ENCODE measurements around the gene TRIM15. TPM values are rescaled to one million over a fixed set of nuclear protein-coding genes. Genes with fewer than 3 reads are reported as not detected.

TRIM15 gene
- total and polyA plus RNA-seq, 9 of the 15 experiments (the other 6 are each of a cell fraction or from before 2014, with no cell fraction given): 0.06 to 2.6 (median 0.83) TPM

- ChIA-PET POLR2A (no interaction called here), CTCF (ENCODE audit: low intra/inter-chr PET ratio) (no interaction called here)
- H3K4me3 ChIP-seq: no peak overlapping the region
- no peak overlapping the region for H3K27ac ChIP-seq (ENCODE audit: extremely low read depth, low read depth, low read length)
- in situ Hi-C loops (cut with MboI) (no loop called here), intact Hi-C loops (cut with micrococcal nuclease) (no loop called here)
- H3K36me3 ChIP-seq (ENCODE audit: control insufficient read depth, insufficient read depth, low read length): no peaks in the 10 kb centered on the region
- H2AFZ ChIP-seq (ENCODE audit: low read depth, low read length): no peak overlapping the region
- ATAC-seq: no peak
- no peak overlapping the region for H3K9ac ChIP-seq (ENCODE audit: insufficient read depth in 1 of 2, low read depth in 2 of 2, low read length in 2 of 2)
- DNase-seq (ENCODE audit: extremely low read depth in 1 of 4, low spot score in 3 of 4): no peak
- H3K27me3 ChIP-seq (ENCODE audit: control insufficient read depth in 2 of 2, insufficient read depth in 2 of 2, low read length in 2 of 2): peaks cover 28 to 33% of the 10 kb centered on the region in 2 experiments
- no peak for TF ChIP-seq DMBX1 (CRISPR knock-in tag; IDR thresholded peaks at IDR 0.05; ENCODE audit: borderline replicate concordance)
- no peaks in the 10 kb centered on the region for H3K79me2 ChIP-seq (ENCODE audit: control insufficient read depth, insufficient read depth, low read length)
- no peaks in the 10 kb centered on the region for H3K9me1 ChIP-seq (ENCODE audit: control insufficient read depth, insufficient read depth, low read length)
- 0% methylated on average over 1 of the region's 1 CpG for WGBS (ENCODE audit: insufficient coverage, low coverage, missing lambda C conversion rate)
- BruUV-seq (replicated peaks): no TSS peak
- H3K9me3 ChIP-seq (replicated peaks; ENCODE audit: control insufficient read depth, insufficient read depth, low read depth, low read length): no peaks in the 10 kb centered on the region
- FAIRE-seq: no peak
- H4K20me1 ChIP-seq (replicated peaks; ENCODE audit: control insufficient read depth, insufficient read depth, low read length): no peaks in the 10 kb centered on the region
- H3K4me2 ChIP-seq (ENCODE audit: insufficient read depth, low read length): no peak overlapping the region
- peaks cover 0 to 7% of the 10 kb centered on the region in 2 experiments; a peak in 1 of 5 replicates for H3K4me1 ChIP-seq (replicated peaks in 1 of 2; ENCODE audit: control insufficient read depth in 2 of 2, insufficient read depth in 2 of 2, low read length in 2 of 2)
Measured at GRCh38 chr6:30113841-30114240, 49.5 kb upstream of the TRIM15 start.

DNA sequence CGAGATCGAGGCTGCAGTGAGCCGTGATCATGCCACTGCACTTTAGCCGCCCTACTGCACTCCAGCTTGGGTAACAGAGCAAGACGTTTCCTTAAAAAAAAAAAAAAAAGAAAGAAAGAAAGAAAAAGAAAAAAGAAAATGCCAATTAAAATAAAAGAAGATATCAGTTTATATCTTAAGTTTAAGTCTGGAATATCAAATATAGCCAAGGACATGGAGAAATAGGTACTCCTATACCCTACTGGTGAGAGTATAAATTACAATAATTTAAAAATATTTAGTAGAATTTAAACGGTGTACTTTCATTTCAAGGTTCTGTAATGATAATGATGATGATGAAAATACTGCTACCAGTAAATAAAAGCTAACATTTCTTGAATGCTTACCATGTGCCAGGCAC is 46.6 kb upstream of the TRIM15 start:
- Histone ChIP-seq H4K20me1 (replicated peaks; ENCODE audit: control insufficient read depth, insufficient read depth, low read length) (no peaks in the 10 kb centered on the region), H3K9ac (ENCODE audit: insufficient read depth in 1 of 2, low read depth in 2 of 2, low read length in 2 of 2) (no peak overlapping the region), H3K79me2 (ENCODE audit: control insufficient read depth, insufficient read depth, low read length) (no peaks in the 10 kb centered on the region), H3K9me1 (ENCODE audit: control insufficient read depth, insufficient read depth, low read length) (no peaks in the 10 kb centered on the region), H3K36me3 (ENCODE audit: control insufficient read depth, insufficient read depth, low read length) (no peaks in the 10 kb centered on the region), H3K4me3 (no peak overlapping the region), H3K27ac (ENCODE audit: extremely low read depth, low read depth, low read length) (no peak overlapping the region), H3K4me1 (replicated peaks in 1 of 2; ENCODE audit: control insufficient read depth in 2 of 2, insufficient read depth in 2 of 2, low read length in 2 of 2) (peaks cover 4% of the 10 kb centered on the region in 2 experiments; a peak in 1 of 5 replicates), H3K9me3 (replicated peaks; ENCODE audit: control insufficient read depth, insufficient read depth, low read depth, low read length) (no peaks in the 10 kb centered on the region), H2AFZ (ENCODE audit: low read depth, low read length) (no peak overlapping the region), H3K4me2 (ENCODE audit: insufficient read depth, low read length) (no peak overlapping the region), H3K27me3 (ENCODE audit: control insufficient read depth in 2 of 2, insufficient read depth in 2 of 2, low read length in 2 of 2) (peaks cover 10 to 17% of the 10 kb centered on the region in 2 experiments)
- ATAC-seq: no peak
- 28% methylated on average over 6 of the region's 6 CpGs for WGBS (ENCODE audit: insufficient coverage, low coverage, missing lambda C conversion rate)
- POLR2A ChIA-PET: no interaction called here
- BruUV-seq (replicated peaks): no TSS peak
- no peak for FAIRE-seq
- TF ChIP-seq MTA2 (IDR thresholded peaks at IDR 0.05; ENCODE audit: low read depth) (no peak), CTCF (IDR thresholded peaks at IDR 0.05 in 2 of 3, conservative IDR thresholded peaks at IDR 0.05 in 1 of 3; ENCODE audit: insufficient read depth in 2 of 3, low read depth in 1 of 3, low read length in 3 of 3) (0 out of 6 replicates have a peak, but pooled peaks of 1 of the 3 experiments have one; percentile 4), FOXJ3 (CRISPR knock-in tag; IDR thresholded peaks at IDR 0.05) (no peak), TRIM24 (IDR thresholded peaks at IDR 0.05) (no peak)
- intact Hi-C loops (cut with micrococcal nuclease): loop anchor here (5.0 kb wide), 1 partner anchor 281 kb away; no protein-coding TSS in a partner anchor
- CTCF ChIA-PET (ENCODE audit: low intra/inter-chr PET ratio): no interaction called here
- no peak for DNase-seq (ENCODE audit: extremely low read depth in 1 of 4, low spot score in 3 of 4)
- in situ Hi-C loops (cut with MboI): no loop called here

Data from K562 (cell line).